Smooth muscle cell (in vitro differentiated cells): ENCODE measurements around the gene TSPAN2. TPM values are rescaled to one million over a fixed set of nuclear protein-coding genes. Genes with fewer than 3 reads are reported as not detected.

Source experiments
- DNase-seq: peaks from one replicate; lab custom pipeline; 2025; ENCODE audit not compliant: unreplicated experiment; lab: John Stamatoyannopoulos, UW
- H2AFZ ChIP-seq: fragments of 200-600 bp; sonication (generic); 2 replicates; pipeline ENCODE4 v1.6.0; 2016; ENCODE audit warnings: antibody characterized with exemption, low read depth, mild to moderate bottlenecking
- H3F3A ChIP-seq: fragments of 200-600 bp; sonication (generic); 2 replicates; pipeline ENCODE4 v1.6.0; 2017; ENCODE audit warnings: antibody characterized with exemption, low read depth
- H3K27ac ChIP-seq: fragments of 200-600 bp; sonication (generic); 2 replicates; pipeline ENCODE4 v1.5.1; 2016; ENCODE audit warnings: low read depth, mild to moderate bottlenecking
- H3K27me3 ChIP-seq: fragments of 200-600 bp; sonication (generic); 2 replicates; pipeline ENCODE4 v1.6.1; 2016; ENCODE audit warnings: low read depth, mild to moderate bottlenecking
- H3K36me3 ChIP-seq: fragments of 200-600 bp; sonication (generic); 2 replicates; pipeline ENCODE4 v1.5.1; 2016; ENCODE audit warnings: low read depth
- H3K4me1 ChIP-seq: fragments of 200-600 bp; sonication (generic); 2 replicates; pipeline ENCODE4 v1.5.1; 2016; ENCODE audit warnings: low read depth
- H3K4me2 ChIP-seq: fragments of 200-600 bp; sonication (generic); 2 replicates; pipeline ENCODE4 v1.6.0; 2016; ENCODE audit warnings: mild to moderate bottlenecking
- H3K4me3 ChIP-seq: fragments of 200-600 bp; sonication (generic); 2 replicates; pipeline ENCODE4 v1.5.1; 2016; ENCODE audit warnings: mild to moderate bottlenecking
- H3K79me2 ChIP-seq: fragments of 200-600 bp; sonication (generic); 2 replicates; pipeline ENCODE4 v1.6.0; 2016; ENCODE audit warnings: low read depth, mild to moderate bottlenecking
- H3K9ac ChIP-seq: fragments of 200-600 bp; sonication (generic); 2 replicates; pipeline ENCODE4 v1.6.0; 2016; ENCODE audit warnings: low read depth
- H3K9me3 ChIP-seq: fragments of 200-600 bp; sonication (generic); replicated peaks from 2 replicates; pipeline ENCODE4 v1.5.1; 2016; ENCODE audit warnings: low read depth
- H4K20me1 ChIP-seq: fragments of 200-600 bp; sonication (generic); 2 replicates; pipeline ENCODE4 v1.6.0; 2016; ENCODE audit warnings: low read depth
- WGBS: methylation state at CpG from one replicate; pipeline ENCODE4 v1.1.7; 2016; ENCODE audit warnings: low lambda C conversion rate; 5-methylcytosine and 5-hydroxymethylcytosine counted together
- polyA plus RNA-seq: library from polyadenylated mRNA; unstranded; fragments of >200 nt; fragmentation: Nextera tagmentation; extraction: Ambion mirVana; gene quantifications from 2 replicates; pipeline ENCODE4 v1.2.1, GENCODE V29; 2016
- total RNA-seq: library from RNA; depleted of rRNA; stranded (reverse); fragments of >200 nt; gene quantifications from 2 replicates; pipeline ENCODE4 v1.2.3, GENCODE V29; 2014
- TF ChIP-seq, protein P1 (sequence below): fragments of 200-600 bp; sonication (generic); IDR thresholded peaks from 2 replicates; pipeline ENCODE4 v1.5.1; 2017; ENCODE audit warnings: borderline replicate concordance, mild to moderate bottlenecking, antibody characterized with exemption; ENCODE audit not compliant: insufficient read depth, poor library complexity, severe bottlenecking

TSPAN2 gene
- total and polyA plus RNA-seq, 2 experiments from 2014 or later: 13.8 to 17.4 TPM

DNA sequence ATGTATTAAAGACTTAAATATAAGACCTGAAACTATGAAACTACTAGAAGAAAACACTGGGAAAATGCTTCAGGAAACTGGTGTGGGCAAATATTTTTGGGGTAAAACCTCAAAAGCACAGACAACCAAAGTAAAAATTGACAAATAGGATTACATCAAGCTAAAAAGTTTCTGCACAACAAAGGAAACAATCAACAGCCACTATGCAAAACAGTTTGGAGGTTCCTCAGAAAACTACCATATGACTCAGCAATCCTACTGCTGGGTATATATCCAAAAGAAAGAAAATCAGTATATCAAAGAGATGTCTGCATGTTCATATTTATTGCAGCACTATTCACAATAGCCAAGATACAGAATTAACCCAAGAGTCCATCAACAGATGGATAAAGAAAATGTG lies 42.6 kb downstream of the TSPAN2 start:
- TF ChIP-seq, protein P1, sequence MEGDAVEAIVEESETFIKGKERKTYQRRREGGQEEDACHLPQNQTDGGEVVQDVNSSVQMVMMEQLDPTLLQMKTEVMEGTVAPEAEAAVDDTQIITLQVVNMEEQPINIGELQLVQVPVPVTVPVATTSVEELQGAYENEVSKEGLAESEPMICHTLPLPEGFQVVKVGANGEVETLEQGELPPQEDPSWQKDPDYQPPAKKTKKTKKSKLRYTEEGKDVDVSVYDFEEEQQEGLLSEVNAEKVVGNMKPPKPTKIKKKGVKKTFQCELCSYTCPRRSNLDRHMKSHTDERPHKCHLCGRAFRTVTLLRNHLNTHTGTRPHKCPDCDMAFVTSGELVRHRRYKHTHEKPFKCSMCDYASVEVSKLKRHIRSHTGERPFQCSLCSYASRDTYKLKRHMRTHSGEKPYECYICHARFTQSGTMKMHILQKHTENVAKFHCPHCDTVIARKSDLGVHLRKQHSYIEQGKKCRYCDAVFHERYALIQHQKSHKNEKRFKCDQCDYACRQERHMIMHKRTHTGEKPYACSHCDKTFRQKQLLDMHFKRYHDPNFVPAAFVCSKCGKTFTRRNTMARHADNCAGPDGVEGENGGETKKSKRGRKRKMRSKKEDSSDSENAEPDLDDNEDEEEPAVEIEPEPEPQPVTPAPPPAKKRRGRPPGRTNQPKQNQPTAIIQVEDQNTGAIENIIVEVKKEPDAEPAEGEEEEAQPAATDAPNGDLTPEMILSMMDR: no peak

DNA sequence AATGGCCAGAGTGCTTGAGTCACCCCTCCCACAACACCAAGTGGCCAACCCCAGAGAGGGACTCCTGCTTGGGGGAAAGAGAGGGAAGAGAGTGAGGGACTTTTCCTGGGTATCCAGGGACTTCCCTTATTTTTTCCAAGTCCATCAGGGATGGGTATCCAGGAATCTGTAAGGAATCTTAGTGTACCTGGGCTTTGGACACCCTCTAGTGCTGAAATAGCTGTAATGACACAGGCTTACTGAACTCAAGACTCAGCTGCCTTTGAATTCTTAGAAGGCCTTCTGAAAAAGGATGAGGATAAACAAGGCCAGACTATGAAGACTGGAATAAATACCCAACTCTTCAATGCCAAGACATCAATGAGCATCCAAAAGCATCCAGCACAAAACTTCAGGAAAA lies 47.6 kb downstream of the TSPAN2 start:
- Histone ChIP-seq H3K79me2 (no peaks in the 10 kb centered on the region), H3K36me3 (no peaks in the 10 kb centered on the region), H3K4me2 (no peak overlapping the region), H3K9me3 (no peaks in the 10 kb centered on the region), H2AFZ (no peak overlapping the region), H4K20me1 (no peaks in the 10 kb centered on the region), H3K4me1 (no peaks in the 10 kb centered on the region), H3K4me3 (no peak overlapping the region), H3F3A (no peaks in the 10 kb centered on the region), H3K27me3 (no peaks in the 10 kb centered on the region), H3K27ac (no peak overlapping the region), H3K9ac (no peak overlapping the region)
- TF ChIP-seq, protein P1: peak; percentile 26
- DNase-seq: no peak

More for the DNA sequence above, 42.6 kb downstream of the TSPAN2 start:
- H3K4me2 ChIP-seq: no peak overlapping the region
- H3K9me3 ChIP-seq: no peaks in the 10 kb centered on the region
- H3K9ac ChIP-seq: no peak overlapping the region
- H3F3A ChIP-seq: no peaks in the 10 kb centered on the region
- H3K4me1 ChIP-seq: no peaks in the 10 kb centered on the region
- H3K79me2 ChIP-seq: no peaks in the 10 kb centered on the region
- H3K36me3 ChIP-seq: no peaks in the 10 kb centered on the region
- H3K27me3 ChIP-seq: no peaks in the 10 kb centered on the region
- no peak for DNase-seq
- no peak overlapping the region for H2AFZ ChIP-seq
- H3K27ac ChIP-seq: no peak overlapping the region
- no peak overlapping the region for H3K4me3 ChIP-seq
- no peaks in the 10 kb centered on the region for H4K20me1 ChIP-seq

DNA sequence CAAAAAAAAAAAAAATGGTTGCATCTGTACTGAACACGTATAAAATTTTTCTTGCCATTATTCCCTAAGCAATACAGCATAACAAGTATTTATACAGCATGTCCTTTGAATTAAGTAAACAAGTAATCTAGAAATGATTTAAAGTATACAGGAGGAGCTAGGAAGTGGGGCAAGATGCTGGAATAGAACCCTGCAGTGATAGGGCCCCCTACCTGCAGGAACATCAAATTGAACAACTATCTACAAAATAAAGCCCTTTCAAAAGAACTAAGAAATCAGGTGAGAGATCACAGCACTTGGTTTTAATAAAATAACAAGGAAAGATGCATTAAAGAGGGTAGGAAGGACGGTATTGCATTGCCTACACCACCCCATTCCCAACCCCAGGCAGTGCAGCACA lies 48.8 kb downstream of the TSPAN2 start:
- WGBS: 79% methylated on average over 2 of the region's 2 CpGs
- DNase-seq: no peak
- Histone ChIP-seq H3K4me1 (no peaks in the 10 kb centered on the region), H3K27ac (no peak overlapping the region), H3K36me3 (no peaks in the 10 kb centered on the region), H3K4me2 (no peak overlapping the region), H3K9ac (no peak overlapping the region), H3F3A (no peaks in the 10 kb centered on the region), H3K9me3 (no peaks in the 10 kb centered on the region), H3K27me3 (no peaks in the 10 kb centered on the region), H3K79me2 (no peaks in the 10 kb centered on the region), H3K4me3 (no peak overlapping the region), H2AFZ (no peak overlapping the region), H4K20me1 (no peaks in the 10 kb centered on the region)
- TF ChIP-seq, protein P1: no peak

DNA sequence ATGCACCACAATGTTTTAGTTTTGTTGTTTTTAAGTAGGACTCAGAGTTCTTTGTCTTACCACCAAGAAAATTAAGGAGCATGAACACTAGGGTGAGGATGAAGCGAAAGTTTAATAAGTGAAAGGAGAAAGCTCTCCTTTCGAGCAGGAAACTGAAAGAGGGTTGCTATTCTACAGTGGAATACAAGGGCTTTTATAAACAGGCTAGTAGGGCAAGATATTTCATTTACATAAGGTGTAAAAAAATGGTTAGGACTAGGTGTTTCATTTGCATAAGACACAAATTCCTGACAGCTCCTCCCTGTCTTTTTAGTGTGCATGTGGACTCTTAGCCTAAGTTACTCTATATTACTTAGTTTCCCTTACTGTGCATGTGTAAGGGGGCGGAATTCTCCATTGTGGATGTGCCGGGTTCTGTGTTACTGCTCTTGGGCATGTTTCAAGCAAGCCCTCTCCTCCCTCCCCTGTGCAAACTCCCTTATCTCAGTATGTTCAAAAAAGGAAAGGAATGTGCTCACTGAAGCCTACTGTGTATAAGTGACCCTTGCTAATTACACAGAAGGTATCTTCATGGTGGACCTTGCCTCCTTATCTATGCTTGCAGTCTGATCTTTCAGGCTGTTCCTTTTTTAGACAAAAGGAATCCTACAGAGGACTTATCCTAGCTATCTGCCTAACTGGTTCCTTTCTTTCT lies 52.3 kb downstream of the TSPAN2 start:
- no peaks in the 10 kb centered on the region for H4K20me1 ChIP-seq
- no peak overlapping the region for H3K9ac ChIP-seq
- H3K4me2 ChIP-seq: peak overlapping the region; percentile 7
- H3K27ac ChIP-seq: no peak overlapping the region
- DNase-seq: no peak
- peak overlapping the region; percentile 5 for H2AFZ ChIP-seq
- WGBS: 78% methylated on average over 4 of the region's 4 CpGs
- H3K27me3 ChIP-seq: no peaks in the 10 kb centered on the region
- H3K79me2 ChIP-seq: no peaks in the 10 kb centered on the region
- no peaks in the 10 kb centered on the region for H3K36me3 ChIP-seq
- no peaks in the 10 kb centered on the region for H3F3A ChIP-seq
- H3K4me3 ChIP-seq: no peak overlapping the region
- no peaks in the 10 kb centered on the region for H3K9me3 ChIP-seq
- no peaks in the 10 kb centered on the region for H3K4me1 ChIP-seq
- TF ChIP-seq, protein P1: no peak
